Measurements from ENCODE around the gene ZBTB3. TPM values are rescaled to one million over a fixed set of nuclear protein-coding genes. Genes with fewer than 3 reads are reported as not detected.

Gene ZBTB3
- total and polyA plus RNA-seq, 2 donors (not counting 3 experiments of a cell fraction or from before 2014, with no cell fraction given), result 3.7 to 6.9 TPM

DNA sequence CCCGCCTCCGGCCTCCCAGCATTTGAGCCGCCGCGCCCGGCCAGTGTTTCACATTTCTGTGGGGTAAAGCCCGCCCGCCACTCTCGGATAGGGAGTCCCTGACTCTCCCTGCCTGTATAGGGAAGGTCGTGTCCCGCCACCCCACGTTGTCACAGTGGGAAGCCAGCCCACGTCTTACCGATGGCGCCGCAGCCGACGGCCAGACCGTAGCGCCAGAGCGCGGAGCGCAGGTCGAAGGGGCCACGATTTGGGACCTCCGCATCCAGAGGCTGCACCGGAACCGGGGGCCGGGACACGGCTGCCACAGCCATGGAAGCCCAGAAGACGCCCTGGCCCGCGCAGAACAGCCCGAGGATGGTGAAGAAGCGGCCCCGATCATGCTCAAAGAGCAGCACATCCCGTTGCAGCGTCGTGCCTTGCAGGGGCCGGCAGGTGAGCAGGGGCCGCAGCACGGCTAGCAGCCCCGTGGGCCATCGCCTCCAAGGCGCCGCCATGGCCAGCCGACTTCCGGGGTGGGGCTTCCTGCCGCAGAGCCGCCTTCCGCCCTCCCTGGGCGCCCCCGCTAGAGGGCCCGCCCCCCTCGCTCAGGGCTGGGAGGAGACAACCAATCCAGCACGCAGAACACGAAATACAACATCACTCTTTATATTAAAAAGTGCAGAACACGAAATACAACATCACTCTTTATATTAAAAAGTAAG is 37.7 kb upstream of the ZBTB3 start, which contains the start of gene TMEM223:
Gene TMEM223 (minus strand): TSS at position 506 of the 701 bp plus-strand sequence. CDS start 12 bp downstream, at position 494.
- DNase-seq (ENCODE audit: low read depth, low spot score) (peak; percentile 81), FAIRE-seq (peak; percentile 95)
- Histone ChIP-seq H3K27me3 (ENCODE audit: control insufficient read depth in 2 of 2, insufficient read depth in 2 of 2, low read length in 2 of 2) (no peaks in the 10 kb centered on the region), H3K4me1 (ENCODE audit: control insufficient read depth, extremely low read depth, insufficient read depth, low read length) (peaks cover 11% of the 10 kb centered on the region), H3K79me2 (ENCODE audit: control insufficient read depth, insufficient read depth, low read length) (peaks cover 27% of the 10 kb centered on the region), H3K9me1 (replicated peaks; ENCODE audit: control insufficient read depth, extremely low read depth, insufficient read depth, low read length) (no peaks in the 10 kb centered on the region), H3K4me3 (replicated peaks in 1 of 3; ENCODE audit: insufficient read depth in 1 of 3, low read depth in 1 of 3, low read length in 3 of 3) (peak within 1 kb of the TSS; percentile 17 to 65 (median 36)), H3K9me3 (replicated peaks; ENCODE audit: control insufficient read depth, insufficient read depth, low read length) (no peaks in the 10 kb centered on the region), H2AFZ (ENCODE audit: low read depth, low read length) (peak within 1 kb of the TSS; percentile 5), H3K9ac (replicated peaks; ENCODE audit: extremely low read depth, insufficient read depth, low read length) (peak within 1 kb of the TSS; percentile 42), H3K27ac (ENCODE audit: insufficient read depth, low read depth, low read length) (peak within 1 kb of the TSS; percentile 54), H4K20me1 (replicated peaks; ENCODE audit: control insufficient read depth, extremely low read depth, insufficient read depth, low read length) (no peaks in the 10 kb centered on the region), H3K36me3 (ENCODE audit: control insufficient read depth in 2 of 2, extremely low read depth in 1 of 2, insufficient read depth in 2 of 2, low read length in 2 of 2) (peaks cover 20 to 42% of the 10 kb centered on the region in 2 experiments), H3K4me2 (ENCODE audit: insufficient read depth, low read length) (peak within 1 kb of the TSS; percentile 43)
- ChIA-PET POLR2A (interaction anchor here (1.1 to 1.3 kb wide), 3 partner anchors 20 to 50 kb away, joined by 3 to 6 read pairs (median 4); partner anchors contain the start of gene TAF6L), CTCF (no interaction called here)
- TF ChIP-seq POLR2A (IDR thresholded peaks at IDR 0.05; ENCODE audit: low read depth, low read length) (peak; percentile 96), GATA2 (IDR thresholded peaks at IDR 0.05; ENCODE audit: insufficient read depth, insufficient read length, low read depth, low read length) (no peak), POLR2AphosphoS5 (IDR thresholded peaks at IDR 0.05; ENCODE audit: insufficient read depth, low read depth, low read length) (peak; percentile 99)
- intact Hi-C loops (cut with micrococcal nuclease), result loop anchor here (1.0 to 2.0 kb wide), 3 partner anchors 13 to 65 kb away; partner anchors contain the start of genes HNRNPUL2, STX5 and TEX54
- BruUV-seq (replicated peaks), result no TSS peak
- dilution Hi-C loops (cut with MboI; ENCODE audit: extremely low pct_ligation_motif_present, low sequenced_read_pairs), result no loop called here

GRCh38 chr11:62789576-62789975 is 35.6 kb upstream of the ZBTB3 start:
- Histone ChIP-seq H3K4me3 (replicated peaks in 1 of 3; ENCODE audit: insufficient read depth in 1 of 3, low read depth in 1 of 3, low read length in 3 of 3) (no peak overlapping the region), H2AFZ (ENCODE audit: low read depth, low read length) (no peak overlapping the region), H3K4me1 (ENCODE audit: control insufficient read depth, extremely low read depth, insufficient read depth, low read length) (peaks cover 17% of the 10 kb centered on the region), H3K9me3 (replicated peaks; ENCODE audit: control insufficient read depth, insufficient read depth, low read length) (no peaks in the 10 kb centered on the region), H3K9me1 (replicated peaks; ENCODE audit: control insufficient read depth, extremely low read depth, insufficient read depth, low read length) (no peaks in the 10 kb centered on the region), H3K27me3 (ENCODE audit: control insufficient read depth in 2 of 2, insufficient read depth in 2 of 2, low read length in 2 of 2) (no peaks in the 10 kb centered on the region), H3K4me2 (ENCODE audit: insufficient read depth, low read length) (no peak overlapping the region), H3K79me2 (ENCODE audit: control insufficient read depth, insufficient read depth, low read length) (peaks cover 27% of the 10 kb centered on the region), H3K36me3 (ENCODE audit: control insufficient read depth in 2 of 2, extremely low read depth in 1 of 2, insufficient read depth in 2 of 2, low read length in 2 of 2) (peaks cover 9 to 25% of the 10 kb centered on the region in 2 experiments), H3K27ac (ENCODE audit: insufficient read depth, low read depth, low read length) (no peak overlapping the region), H3K9ac (replicated peaks; ENCODE audit: extremely low read depth, insufficient read depth, low read length) (no peak overlapping the region), H4K20me1 (replicated peaks; ENCODE audit: control insufficient read depth, extremely low read depth, insufficient read depth, low read length) (no peaks in the 10 kb centered on the region)
- no TSS peak for BruUV-seq (replicated peaks)
- FAIRE-seq, result no peak
- TF ChIP-seq MYC (IDR thresholded peaks at IDR 0.05; ENCODE audit: low read depth, low read length) (no peak), POLR2A (IDR thresholded peaks at IDR 0.05; ENCODE audit: low read depth, low read length) (no peak), EZH2 (IDR thresholded peaks at IDR 0.05; ENCODE audit: borderline replicate concordance, low read depth, low read length, severe bottlenecking) (no peak), MAX (IDR thresholded peaks at IDR 0.05; ENCODE audit: insufficient read depth, insufficient read length) (no peak), GATA2 (IDR thresholded peaks at IDR 0.05; ENCODE audit: insufficient read depth, insufficient read length, low read depth, low read length) (no peak), POLR2AphosphoS5 (IDR thresholded peaks at IDR 0.05; ENCODE audit: insufficient read depth, low read depth, low read length) (no peak), JUN (IDR thresholded peaks at IDR 0.05; ENCODE audit: borderline replicate concordance, insufficient read depth, insufficient read length, low read depth) (no peak), FOS (IDR thresholded peaks at IDR 0.05; ENCODE audit: borderline replicate concordance, insufficient read depth, low read length) (no peak)
- TF ChIP-seq, protein P1, sequence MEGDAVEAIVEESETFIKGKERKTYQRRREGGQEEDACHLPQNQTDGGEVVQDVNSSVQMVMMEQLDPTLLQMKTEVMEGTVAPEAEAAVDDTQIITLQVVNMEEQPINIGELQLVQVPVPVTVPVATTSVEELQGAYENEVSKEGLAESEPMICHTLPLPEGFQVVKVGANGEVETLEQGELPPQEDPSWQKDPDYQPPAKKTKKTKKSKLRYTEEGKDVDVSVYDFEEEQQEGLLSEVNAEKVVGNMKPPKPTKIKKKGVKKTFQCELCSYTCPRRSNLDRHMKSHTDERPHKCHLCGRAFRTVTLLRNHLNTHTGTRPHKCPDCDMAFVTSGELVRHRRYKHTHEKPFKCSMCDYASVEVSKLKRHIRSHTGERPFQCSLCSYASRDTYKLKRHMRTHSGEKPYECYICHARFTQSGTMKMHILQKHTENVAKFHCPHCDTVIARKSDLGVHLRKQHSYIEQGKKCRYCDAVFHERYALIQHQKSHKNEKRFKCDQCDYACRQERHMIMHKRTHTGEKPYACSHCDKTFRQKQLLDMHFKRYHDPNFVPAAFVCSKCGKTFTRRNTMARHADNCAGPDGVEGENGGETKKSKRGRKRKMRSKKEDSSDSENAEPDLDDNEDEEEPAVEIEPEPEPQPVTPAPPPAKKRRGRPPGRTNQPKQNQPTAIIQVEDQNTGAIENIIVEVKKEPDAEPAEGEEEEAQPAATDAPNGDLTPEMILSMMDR (IDR thresholded peaks at IDR 0.05; ENCODE audit: extremely low read depth in 1 of 2, insufficient read depth in 1 of 2, low read depth in 1 of 2, low read length in 2 of 2), result no peak
- intact Hi-C loops (cut with micrococcal nuclease), result no loop called here
- DNase-seq (ENCODE audit: low read depth, low spot score), result no peak
- ChIA-PET POLR2A (interaction anchor here (1.9 kb wide), 1 partner anchor 52 kb away, joined by 9 read pairs; no protein-coding TSS in a partner anchor), CTCF (no interaction called here)
- dilution Hi-C loops (cut with MboI; ENCODE audit: extremely low pct_ligation_motif_present, low sequenced_read_pairs), result no loop called here
